Mesenteric fat pad (tissue), 1 donor: Measurements from ENCODE around the gene DHRS3. TPM values are rescaled to one million over a fixed set of nuclear protein-coding genes. Genes with fewer than 3 reads are reported as not detected.
"Not testable (repeated sequence)": the region's sequence is repeated elsewhere in the genome, so short reads cannot be mapped to it uniquely, and the experiment has no call there.

Source experiments
- DNase-seq: peaks from one replicate; pipeline ENCODE4 v3.0.0-alpha.2; 2020; ENCODE audit warnings: low spot score
- total RNA-seq: library from RNA; stranded (reverse); fragmentation: NEBNext Ultra II Directional; extraction: Animal tissue kit (Norgen Biotek cat#: 25700); gene quantifications from one replicate; pipeline ENCODE4 v1.2.1, GENCODE V29; 2021
- donor health status: DM: yes; HTN: yes; CAD: no.

Gene DHRS3
- total RNA-seq, 1 donor from 2014 or later, result 495 TPM

DNA sequence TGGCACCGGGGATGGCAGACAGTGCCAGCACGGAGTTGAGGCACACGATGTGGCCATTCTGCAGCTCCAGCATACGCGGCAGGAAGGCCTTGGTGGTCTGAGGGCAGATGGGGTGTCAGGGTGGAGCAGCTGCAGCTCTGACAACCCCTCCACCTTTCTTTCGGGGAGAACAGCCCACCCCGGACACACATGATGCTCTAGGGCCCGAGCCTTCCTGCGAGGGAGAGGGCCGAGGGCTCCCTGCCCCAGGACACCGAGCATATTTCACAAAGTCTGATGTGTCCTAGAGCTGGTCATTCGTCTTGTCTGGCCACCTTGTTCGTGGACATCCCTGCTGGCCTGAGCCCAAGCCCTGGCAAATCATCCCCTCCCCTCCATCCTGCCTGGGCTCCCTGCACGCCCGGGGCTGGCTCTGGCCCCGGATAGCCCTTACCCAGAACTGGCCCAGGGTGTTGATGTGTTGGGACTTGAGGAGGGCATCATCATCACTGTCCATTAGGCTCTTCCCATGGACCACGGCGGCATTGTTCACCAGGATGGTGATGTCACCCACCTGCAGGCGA lies 39.1 kb downstream of the DHRS3 start:
- DNase-seq, result no peak

DNA sequence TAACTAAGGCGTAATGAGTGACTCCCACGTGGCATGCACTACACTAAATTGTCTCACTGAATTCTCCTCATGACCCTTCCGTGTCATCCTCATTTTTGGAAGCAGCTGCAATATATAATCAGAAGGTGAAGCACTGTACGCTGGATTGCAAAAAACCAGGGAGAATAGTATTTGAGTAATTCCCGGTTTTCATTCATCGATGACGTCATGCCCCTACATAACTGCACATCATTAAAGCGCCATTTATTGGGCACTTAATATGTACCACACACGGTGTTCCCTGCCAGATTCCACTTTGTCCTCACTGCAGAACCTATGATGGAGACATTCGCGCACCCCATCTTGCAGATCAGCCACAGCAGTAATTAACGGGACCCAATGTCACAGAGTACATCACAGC lies 41.0 kb downstream of the DHRS3 start:
- no peak for DNase-seq

- no peak for DNase-seq
Measured at GRCh38 chr1:12574757-12575139, 43.3 kb downstream of the DHRS3 start.

DNA sequence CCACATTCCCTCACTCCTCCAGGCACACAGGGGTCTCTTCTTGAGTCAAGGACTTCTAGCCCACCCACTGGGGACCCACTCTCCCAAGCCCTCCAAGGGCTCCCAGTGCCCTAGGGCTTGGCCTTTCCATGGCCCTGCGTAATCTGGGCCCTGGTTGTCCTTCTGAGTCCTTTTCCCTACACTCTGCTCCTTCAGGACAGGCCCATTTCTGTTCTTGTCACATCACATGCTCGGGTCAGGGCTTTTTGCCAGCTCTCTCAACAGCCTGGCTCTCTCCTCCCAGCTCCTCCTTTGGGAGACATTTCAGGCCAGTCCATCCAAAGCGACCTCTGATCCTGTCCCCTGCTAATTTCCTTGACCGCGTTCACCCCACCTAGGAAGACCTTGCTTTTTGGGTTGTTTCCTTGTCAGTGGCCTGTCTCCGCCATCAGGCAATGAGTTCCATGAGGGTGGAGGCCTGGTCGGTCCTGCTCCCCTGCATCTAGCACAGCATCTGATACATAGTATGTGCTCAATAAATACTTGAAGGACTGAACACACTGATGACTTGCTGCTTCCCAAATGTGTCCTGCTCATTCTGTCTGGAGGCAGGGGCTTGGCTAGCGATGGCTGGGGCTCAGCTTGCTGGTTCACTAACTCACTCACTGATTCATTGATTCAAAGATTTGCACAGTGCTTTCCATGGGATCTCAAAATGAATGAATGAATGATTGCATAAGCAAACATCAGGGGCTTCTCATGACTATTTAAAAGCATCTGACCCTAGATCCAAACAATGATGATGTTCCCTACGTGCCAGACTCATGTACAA lies 44.8 kb downstream of the DHRS3 start:
- DNase-seq, result no peak

DNA sequence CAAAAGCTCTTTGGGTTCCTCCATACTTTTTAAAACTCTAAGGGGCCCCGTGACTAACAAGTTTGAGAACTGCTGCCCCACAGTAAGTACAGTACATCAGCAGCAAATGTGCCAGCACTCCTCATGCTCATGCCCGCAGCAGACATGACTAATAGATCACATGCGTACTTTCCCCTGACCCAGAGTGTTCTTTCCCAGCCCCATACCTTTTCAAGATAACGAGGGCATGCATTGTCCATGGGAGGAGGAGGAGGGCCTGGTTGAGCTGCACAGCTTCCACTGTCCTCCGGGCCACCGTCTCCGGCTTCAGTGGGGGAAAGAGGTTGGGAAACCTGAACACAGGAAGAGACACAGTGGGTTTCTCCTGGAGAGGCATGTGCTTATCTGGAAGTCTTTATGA lies 45.5 kb downstream of the DHRS3 start:
- DNase-seq, result no peak

GRCh38 chr1:12570291-12570690 lies 47.7 kb downstream of the DHRS3 start:
- no peak for DNase-seq

- DNase-seq, result no peak
Measured at GRCh38 chr1:12568009-12568767, 49.8 kb downstream of the DHRS3 start.

DNA sequence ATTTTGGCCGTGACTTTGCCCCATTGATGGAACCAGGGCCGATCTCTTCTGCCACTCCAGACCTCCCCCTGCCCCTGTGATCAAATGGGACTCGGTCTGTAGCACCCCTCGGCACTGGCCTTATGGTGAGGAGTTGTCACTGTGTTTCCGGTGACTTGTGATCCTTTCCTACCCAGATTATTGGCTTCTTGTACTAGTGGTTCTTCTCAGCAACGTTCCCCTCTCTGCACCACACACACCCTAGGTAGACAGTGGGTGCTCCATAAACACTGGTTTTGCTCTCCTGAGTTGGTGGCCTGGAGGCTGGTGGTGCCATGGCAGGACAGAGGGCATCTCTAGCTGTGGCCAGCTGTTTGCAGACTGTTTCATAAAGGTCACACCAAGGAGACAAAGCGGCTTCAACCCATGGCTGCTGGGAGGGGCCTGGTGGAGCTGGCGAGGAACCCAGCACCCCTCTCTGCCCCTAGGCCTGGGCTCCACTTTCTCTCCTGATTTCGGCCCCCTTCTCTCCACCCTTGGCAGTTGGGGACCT lies 50.7 kb downstream of the DHRS3 start:
- DNase-seq, result no peak

- no peak for DNase-seq
Measured at GRCh38 chr1:12566484-12567287, 51.3 kb downstream of the DHRS3 start.

- DNase-seq, result no peak
Measured at GRCh38 chr1:12565966-12566352, 52.1 kb downstream of the DHRS3 start.

DNA sequence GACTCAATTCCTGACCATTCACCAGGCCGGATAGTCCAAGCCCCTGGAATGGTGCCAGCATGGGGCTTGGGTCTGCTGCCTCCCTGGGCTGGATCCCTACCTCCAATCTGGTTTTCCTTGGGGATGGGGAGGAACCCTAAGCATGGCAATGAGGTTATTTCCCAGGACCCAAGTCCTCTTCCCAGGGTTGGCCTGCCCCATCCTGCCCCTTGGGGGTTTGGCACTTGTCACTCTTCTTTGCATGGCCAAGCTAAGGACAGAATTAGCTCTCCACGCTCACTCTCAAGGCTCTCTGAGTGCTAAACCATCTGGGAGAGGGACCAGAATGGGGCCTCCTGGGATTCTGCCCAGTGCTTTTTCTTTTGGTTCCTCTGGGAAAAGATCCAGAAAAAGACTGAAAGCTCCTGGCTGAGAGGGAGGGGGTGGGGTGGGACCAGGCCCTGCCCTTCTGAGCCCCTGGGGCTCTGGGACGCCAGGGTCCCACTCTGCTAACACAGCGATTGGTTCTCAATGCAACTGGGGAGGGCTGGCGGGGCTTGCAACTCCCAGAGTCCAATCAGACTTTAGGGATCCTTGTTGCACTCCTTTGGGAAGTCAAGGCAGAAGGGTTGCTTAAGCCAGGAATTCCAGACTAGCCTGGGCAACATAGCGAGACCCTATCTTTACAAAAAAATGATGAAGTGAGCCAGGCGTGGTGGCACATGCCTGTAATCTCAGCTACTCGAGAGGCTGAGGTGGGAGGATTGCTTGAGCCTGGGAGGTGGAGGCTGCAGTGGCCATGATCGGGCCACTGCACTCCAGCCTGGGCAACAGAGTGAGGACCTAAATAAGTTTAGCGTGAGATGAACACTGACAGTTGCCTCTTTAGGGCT lies 52.7 kb downstream of the DHRS3 start:
- DNase-seq, result no peak

- not testable (repeated sequence) for DNase-seq
Measured at GRCh38 chr1:12564251-12564650, 53.8 kb downstream of the DHRS3 start.

GRCh38 chr1:12562955-12563576 lies 54.9 kb downstream of the DHRS3 start:
- DNase-seq, result no peak

- no peak for DNase-seq
Measured at GRCh38 chr1:12561121-12561520, 56.9 kb downstream of the DHRS3 start.

DNA sequence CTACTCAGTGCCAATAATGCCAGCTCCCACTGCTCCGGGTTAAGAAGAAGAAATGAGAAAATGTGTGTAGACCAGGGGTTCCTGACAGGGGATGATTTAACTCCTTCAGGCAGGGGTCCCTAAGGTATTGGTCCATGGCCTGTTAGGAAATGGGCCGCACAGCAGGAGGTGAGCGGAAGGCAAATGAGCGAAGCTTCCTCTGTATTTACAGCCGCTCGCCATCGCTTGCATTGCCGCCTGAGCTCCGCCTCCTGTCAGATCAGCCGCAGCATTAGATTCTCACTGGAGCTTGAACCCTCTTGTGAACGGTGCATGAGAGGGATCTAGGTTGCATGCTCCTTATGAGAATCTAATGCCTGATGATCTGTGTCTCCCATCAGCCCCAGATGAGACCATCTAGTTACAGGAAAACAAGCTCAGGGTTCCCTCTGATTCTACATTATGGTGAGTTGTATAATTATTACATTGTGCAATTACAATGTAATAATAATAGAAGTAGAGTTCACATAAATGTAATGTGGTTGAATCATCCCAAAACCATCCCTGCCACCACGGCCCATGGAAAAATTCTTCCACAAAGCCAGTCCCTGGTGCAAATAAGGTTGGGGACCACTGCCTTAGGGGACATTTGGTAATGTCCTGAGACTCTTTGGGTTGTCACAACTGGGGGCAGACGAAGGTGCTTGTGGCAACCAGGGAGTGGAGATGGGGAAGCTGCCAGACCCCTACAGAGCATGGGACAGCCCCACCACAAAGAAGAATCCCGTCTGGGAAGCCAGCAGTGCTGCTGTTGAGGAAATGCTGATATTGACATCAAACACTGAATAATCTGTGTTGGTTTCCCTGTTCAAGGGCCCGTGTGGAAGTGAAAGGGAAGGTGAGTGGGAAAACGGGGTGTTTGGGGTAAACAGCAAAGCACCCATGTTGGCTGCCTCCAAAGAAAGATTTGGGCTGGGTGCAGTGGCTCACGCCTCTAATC lies 60.8 kb downstream of the DHRS3 start:
- no peak for DNase-seq

DNA sequence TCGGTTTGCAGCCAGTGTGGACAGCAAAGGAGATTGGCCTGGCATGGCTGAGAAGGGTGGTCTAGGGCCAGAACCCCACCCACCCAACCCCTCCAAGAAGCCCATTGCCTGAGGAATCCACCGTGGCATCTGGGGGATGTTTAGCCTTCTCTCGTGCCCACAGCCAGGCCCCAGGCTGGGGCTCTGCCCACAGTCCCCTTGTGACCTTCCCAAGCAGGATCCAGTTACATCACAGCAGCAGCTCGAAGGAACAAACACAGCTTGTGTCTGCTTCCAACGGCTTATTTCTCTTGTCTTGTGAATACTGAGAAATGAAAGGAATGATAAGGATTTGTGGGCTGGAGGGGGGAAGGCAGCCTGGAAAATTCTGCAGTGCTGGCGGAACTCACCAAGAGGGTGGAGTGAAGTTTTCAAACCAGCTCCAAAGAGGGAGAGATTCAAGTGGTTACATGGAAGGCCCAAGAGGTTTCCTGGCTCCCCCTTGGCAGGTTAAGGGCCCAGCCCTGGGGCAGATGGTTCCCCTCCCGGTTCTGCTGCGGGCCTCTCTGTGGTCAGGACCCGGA lies 61.6 kb downstream of the DHRS3 start:
- DNase-seq, result no peak

DNA sequence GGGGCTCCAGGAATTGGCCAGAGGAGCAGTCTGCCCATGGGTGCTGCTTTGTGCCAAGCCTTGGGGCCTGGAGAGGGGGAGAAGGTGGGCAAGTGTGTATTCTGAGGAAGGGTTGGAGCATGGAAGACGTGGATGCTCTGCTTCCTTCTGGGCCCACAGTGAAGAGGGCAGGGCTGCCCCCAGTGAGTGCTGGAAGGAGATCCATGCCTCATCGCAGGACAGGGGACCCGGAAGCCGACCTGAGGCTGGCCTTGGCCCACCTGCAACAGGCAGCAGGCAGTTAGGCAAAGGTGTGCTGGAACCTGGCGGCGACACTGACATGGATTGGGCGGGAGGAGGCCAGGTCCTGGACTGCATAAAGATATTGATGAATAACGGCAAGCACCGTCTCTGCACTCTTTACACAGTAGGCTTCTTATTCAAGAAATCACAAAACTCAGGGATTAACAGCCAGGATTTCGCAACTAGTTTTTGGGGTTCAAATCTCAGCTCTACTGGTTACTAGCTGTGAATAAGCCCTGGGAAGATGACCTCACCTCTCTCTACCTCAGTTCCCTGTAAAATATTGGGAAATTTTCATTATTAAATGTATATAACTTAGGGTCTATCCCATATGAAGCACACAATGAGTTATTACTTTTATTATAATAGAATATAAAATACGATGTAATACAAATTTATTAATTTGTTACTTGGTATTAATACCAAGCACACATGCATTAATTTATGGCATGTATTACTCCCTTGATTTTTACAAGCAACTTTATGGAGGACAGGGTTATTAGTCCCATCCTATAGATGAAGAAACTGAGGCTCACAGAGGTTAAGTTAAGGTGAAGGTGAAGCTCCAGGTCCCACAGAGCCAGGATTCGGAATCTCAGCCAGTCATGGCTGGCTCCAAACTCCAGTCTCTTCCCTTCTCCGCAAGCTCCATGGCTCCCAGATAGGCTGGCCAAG lies 62.3 kb downstream of the DHRS3 start:
- no peak for DNase-seq
